Skeletal muscle tissue (tissue), 4 donors: ENCODE measurements around the gene KMT2E. TPM values are rescaled to one million over a fixed set of nuclear protein-coding genes. Genes with fewer than 3 reads are reported as not detected.

Experiments used
- H3K27ac ChIP-seq: one replicate; pipeline ENCODE4 v1.7.0; 2013; ENCODE audit warnings: mild to moderate bottlenecking, low read depth, low read length, inconsistent platforms
- H3K27me3 ChIP-seq, 3 donors: one replicate each; pipeline ENCODE4 v1.7.0; 2013; ENCODE audit warnings: low read length in 3 of 3; ENCODE audit not compliant: control insufficient read depth in 3 of 3, insufficient read depth in 3 of 3
- H3K36me3 ChIP-seq, 3 donors: one replicate each; pipeline ENCODE4 v1.7.0; 2013; ENCODE audit warnings: low read length in 3 of 3; ENCODE audit not compliant: control insufficient read depth in 3 of 3, insufficient read depth in 3 of 3
- H3K4me1 ChIP-seq, 3 donors: one replicate each; pipeline ENCODE4 v1.7.0; 2013; ENCODE audit warnings: low read length in 3 of 3, mild to moderate bottlenecking in 3 of 3; ENCODE audit not compliant: control insufficient read depth in 3 of 3, insufficient read depth in 3 of 3
- H3K4me3 ChIP-seq, 3 donors: one replicate each; pipeline ENCODE4 v1.7.0; 2013; ENCODE audit warnings: low read length in 3 of 3
- H3K9ac ChIP-seq, 3 donors: one replicate each; pipeline ENCODE4 v1.7.0; 2013; ENCODE audit warnings: low read length in 3 of 3, mild to moderate bottlenecking in 3 of 3, moderate library complexity in 2 of 3, low read depth in 1 of 3
- H3K9me3 ChIP-seq, 3 donors: one replicate each; pipeline ENCODE4 v1.7.0; 2013; ENCODE audit warnings: low read length in 3 of 3; ENCODE audit not compliant: control insufficient read depth in 3 of 3
- total RNA-seq: library from RNA; depleted of rRNA; stranded (reverse); fragments of >200 nt; gene quantifications from one replicate; pipeline ENCODE4 v1.2.3, GENCODE V29; 2014
- donor health status: Osteomylitis.

KMT2E gene
- total RNA-seq, 1 donor from 2014 or later, result 59.0 TPM

- Histone ChIP-seq H3K4me3 (no peak overlapping the region), H3K9me3 (no peaks in the 10 kb centered on the region), H3K4me1 (peaks cover 6 to 12% (median 7%) of the 10 kb centered on the region in 3 donors), H3K27me3 (no peaks in the 10 kb centered on the region), H3K36me3 (peaks cover 12 to 17% (median 16%) of the 10 kb centered on the region in 3 donors), H3K9ac (no peak overlapping the region), H3K27ac (no peak overlapping the region)
These were observed 117.9 kb downstream of the KMT2E start for GRCh38 chr7:105131890-105132289.

- no peaks in the 10 kb centered on the region for H3K9me3 ChIP-seq
- H3K27me3 ChIP-seq, result no peaks in the 10 kb centered on the region
- no peak overlapping the region for H3K9ac ChIP-seq
- no peak overlapping the region for H3K4me3 ChIP-seq
- peaks cover 12 to 17% (median 17%) of the 10 kb centered on the region in 3 donors for H3K36me3 ChIP-seq
- no peak overlapping the region for H3K27ac ChIP-seq
- H3K4me1 ChIP-seq, result peaks cover 4 to 8% (median 4%) of the 10 kb centered on the region in 3 donors
These were observed 118.3 kb downstream of the KMT2E start for GRCh38 chr7:105132335-105132734.

GRCh38 chr7:105132835-105133234 is 118.8 kb downstream of the KMT2E start:
- no peaks in the 10 kb centered on the region for H3K9me3 ChIP-seq
- no peak overlapping the region for H3K4me3 ChIP-seq
- peaks cover 12 to 22% (median 17%) of the 10 kb centered on the region in 3 donors for H3K36me3 ChIP-seq
- peaks cover 0 to 4% (median 2%) of the 10 kb centered on the region in 3 donors for H3K4me1 ChIP-seq
- H3K9ac ChIP-seq, result no peak overlapping the region
- H3K27me3 ChIP-seq, result no peaks in the 10 kb centered on the region
- H3K27ac ChIP-seq, result no peak overlapping the region

- Histone ChIP-seq H3K9ac (no peak overlapping the region), H3K27me3 (no peaks in the 10 kb centered on the region), H3K4me1 (peaks cover 0 to 4% (median 2%) of the 10 kb centered on the region in 3 donors), H3K36me3 (peaks cover 12 to 22% (median 17%) of the 10 kb centered on the region in 3 donors), H3K4me3 (no peak overlapping the region), H3K9me3 (no peaks in the 10 kb centered on the region), H3K27ac (no peak overlapping the region)
These were observed 119.4 kb downstream of the KMT2E start for GRCh38 chr7:105133358-105133757.

- Histone ChIP-seq H3K36me3 (peaks cover 12 to 27% (median 21%) of the 10 kb centered on the region in 3 donors), H3K9ac (no peak overlapping the region), H3K4me3 (no peak overlapping the region), H3K27me3 (no peaks in the 10 kb centered on the region), H3K9me3 (no peaks in the 10 kb centered on the region), H3K27ac (no peak overlapping the region), H3K4me1 (peaks cover 0 to 4% (median 2%) of the 10 kb centered on the region in 3 donors)
These were observed 120.1 kb downstream of the KMT2E start for GRCh38 chr7:105133986-105134655.

GRCh38 chr7:105136221-105136620 is 122.2 kb downstream of the KMT2E start:
- no peaks in the 10 kb centered on the region for H3K27me3 ChIP-seq
- H3K9ac ChIP-seq, result no peak overlapping the region
- H3K4me3 ChIP-seq, result no peak overlapping the region
- H3K36me3 ChIP-seq, result peaks cover 12 to 30% (median 24%) of the 10 kb centered on the region in 3 donors
- peaks cover 0 to 2% (median 0%) of the 10 kb centered on the region in 3 donors for H3K4me1 ChIP-seq
- no peaks in the 10 kb centered on the region for H3K9me3 ChIP-seq
- H3K27ac ChIP-seq, result no peak overlapping the region

GRCh38 chr7:105137898-105138297 is 123.9 kb downstream of the KMT2E start:
- Histone ChIP-seq H3K4me1 (peaks cover 0 to 2% (median 0%) of the 10 kb centered on the region in 3 donors), H3K27ac (no peak overlapping the region), H3K27me3 (no peaks in the 10 kb centered on the region), H3K4me3 (no peak overlapping the region), H3K9ac (no peak overlapping the region), H3K9me3 (no peaks in the 10 kb centered on the region), H3K36me3 (peaks cover 5 to 23% (median 21%) of the 10 kb centered on the region in 3 donors)

- Histone ChIP-seq H3K4me3 (no peak overlapping the region), H3K27me3 (no peaks in the 10 kb centered on the region), H3K4me1 (peaks cover 0 to 2% (median 0%) of the 10 kb centered on the region in 3 donors), H3K36me3 (peaks cover 5 to 23% (median 15%) of the 10 kb centered on the region in 3 donors), H3K9me3 (no peaks in the 10 kb centered on the region), H3K9ac (no peak overlapping the region), H3K27ac (no peak overlapping the region)
These were observed 125.4 kb downstream of the KMT2E start for GRCh38 chr7:105139381-105139780.

GRCh38 chr7:105141068-105141467 is 127.1 kb downstream of the KMT2E start:
- no peaks in the 10 kb centered on the region for H3K9me3 ChIP-seq
- H3K27ac ChIP-seq, result no peak overlapping the region
- no peak overlapping the region for H3K9ac ChIP-seq
- no peaks in the 10 kb centered on the region for H3K27me3 ChIP-seq
- H3K4me1 ChIP-seq, result peaks cover 0 to 2% (median 0%) of the 10 kb centered on the region in 3 donors
- H3K4me3 ChIP-seq, result no peak overlapping the region
- peaks cover 5 to 23% (median 15%) of the 10 kb centered on the region in 3 donors for H3K36me3 ChIP-seq

GRCh38 chr7:105149827-105150226 is 135.8 kb downstream of the KMT2E start:
- peaks cover 0 to 2% (median 0%) of the 10 kb centered on the region in 3 donors for H3K36me3 ChIP-seq
- H3K27me3 ChIP-seq, result no peaks in the 10 kb centered on the region
- H3K4me3 ChIP-seq, result no peak overlapping the region
- no peak overlapping the region for H3K27ac ChIP-seq
- H3K4me1 ChIP-seq, result peaks cover 0 to 6% (median 5%) of the 10 kb centered on the region in 3 donors
- no peaks in the 10 kb centered on the region for H3K9me3 ChIP-seq
- H3K9ac ChIP-seq, result no peak overlapping the region
